Measurements from ENCODE around the gene FADS2. TPM values are rescaled to one million over a fixed set of nuclear protein-coding genes. Genes with fewer than 3 reads are reported as not detected.
A peak's percentile ranks its signal among the peaks of the same experiment; 100 is the strongest.

The FADS2 gene
- total and polyA plus RNA-seq, 2 of the 13 experiments (the other 11 are each of a cell fraction or from before 2014, with no cell fraction given): 90.1 to 124 TPM

DNA sequence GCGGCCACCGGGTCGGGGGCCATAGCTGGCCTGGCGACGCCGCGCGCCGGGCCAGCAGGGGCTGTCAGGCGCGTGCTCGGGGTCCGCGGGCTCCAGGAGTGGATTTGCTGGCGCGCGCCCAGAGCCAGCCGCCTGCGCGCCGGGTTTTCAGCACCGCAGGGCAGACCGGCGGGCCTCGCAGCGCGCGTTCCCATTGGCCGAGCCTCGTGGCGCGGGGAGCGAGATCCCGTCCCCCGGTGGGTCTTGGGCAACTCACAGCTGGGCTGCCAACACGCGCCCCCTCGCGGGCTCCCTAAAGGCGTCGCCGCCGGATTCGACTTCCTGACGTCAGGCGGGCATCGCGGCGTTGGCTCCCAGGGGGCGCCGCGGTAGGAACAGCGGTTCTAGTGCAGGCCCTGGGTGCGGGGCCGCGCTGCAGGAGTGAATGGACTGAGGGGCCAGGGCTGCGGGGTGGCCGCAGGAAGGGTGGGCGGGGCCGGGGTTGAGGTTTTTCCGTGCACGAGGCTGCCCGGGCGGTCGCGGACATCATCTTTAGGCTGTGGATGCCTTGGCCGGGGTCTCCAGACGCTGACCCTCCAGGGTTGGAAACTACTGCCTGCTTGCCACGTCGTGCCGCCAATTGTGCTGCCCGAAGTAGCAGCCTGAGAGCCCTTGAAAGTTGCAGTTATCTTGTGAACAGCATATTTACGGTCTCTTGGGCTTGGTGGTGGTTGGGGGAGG is 11.2 kb upstream of the FADS2 start, which contains the start of gene FADS1 (continued):
- TF ChIP-seq, protein P1, sequence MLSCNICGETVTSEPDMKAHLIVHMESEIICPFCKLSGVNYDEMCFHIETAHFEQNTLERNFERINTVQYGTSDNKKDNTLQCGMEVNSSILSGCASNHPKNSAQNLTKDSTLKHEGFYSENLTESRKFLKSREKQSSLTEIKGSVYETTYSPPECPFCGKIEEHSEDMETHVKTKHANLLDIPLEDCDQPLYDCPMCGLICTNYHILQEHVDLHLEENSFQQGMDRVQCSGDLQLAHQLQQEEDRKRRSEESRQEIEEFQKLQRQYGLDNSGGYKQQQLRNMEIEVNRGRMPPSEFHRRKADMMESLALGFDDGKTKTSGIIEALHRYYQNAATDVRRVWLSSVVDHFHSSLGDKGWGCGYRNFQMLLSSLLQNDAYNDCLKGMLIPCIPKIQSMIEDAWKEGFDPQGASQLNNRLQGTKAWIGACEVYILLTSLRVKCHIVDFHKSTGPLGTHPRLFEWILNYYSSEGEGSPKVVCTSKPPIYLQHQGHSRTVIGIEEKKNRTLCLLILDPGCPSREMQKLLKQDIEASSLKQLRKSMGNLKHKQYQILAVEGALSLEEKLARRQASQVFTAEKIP (CRISPR knock-in tag; IDR thresholded peaks at IDR 0.05; ENCODE audit: borderline replicate concordance): no peak
- TF ChIP-seq GPN1 (CRISPR knock-in tag; IDR thresholded peaks at IDR 0.05; ENCODE audit: borderline replicate concordance): no peak
- TF ChIP-seq ZNF841 (CRISPR knock-in tag; IDR thresholded peaks at IDR 0.05; ENCODE audit: borderline replicate concordance): no peak
- TF ChIP-seq FOXA3 (CRISPR knock-in tag; IDR thresholded peaks at IDR 0.05): peak; percentile 59
- peak; percentile 95 for TF ChIP-seq PRMT3 (CRISPR knock-in tag; IDR thresholded peaks at IDR 0.05; ENCODE audit: borderline replicate concordance, low read depth)
- no peak for TF ChIP-seq CBX2 (IDR thresholded peaks at IDR 0.05; ENCODE audit: low read depth, low read length)
- no peak for TF ChIP-seq CBX2 (CRISPR knock-in tag; IDR thresholded peaks at IDR 0.05; ENCODE audit: low read depth)
- no peak for TF ChIP-seq PLRG1 (conservative IDR thresholded peaks at IDR 0.05)
- TF ChIP-seq HOXA7 (CRISPR knock-in tag; IDR thresholded peaks at IDR 0.05): no peak
- peak; percentile 78 for TF ChIP-seq ZNF274 (CRISPR knock-in tag; IDR thresholded peaks at IDR 0.05)
- TF ChIP-seq PTBP1 (IDR thresholded peaks at IDR 0.05; ENCODE audit: low read depth, low read length, poor library complexity, severe bottlenecking): peak; percentile 89
- TF ChIP-seq, protein P2, sequence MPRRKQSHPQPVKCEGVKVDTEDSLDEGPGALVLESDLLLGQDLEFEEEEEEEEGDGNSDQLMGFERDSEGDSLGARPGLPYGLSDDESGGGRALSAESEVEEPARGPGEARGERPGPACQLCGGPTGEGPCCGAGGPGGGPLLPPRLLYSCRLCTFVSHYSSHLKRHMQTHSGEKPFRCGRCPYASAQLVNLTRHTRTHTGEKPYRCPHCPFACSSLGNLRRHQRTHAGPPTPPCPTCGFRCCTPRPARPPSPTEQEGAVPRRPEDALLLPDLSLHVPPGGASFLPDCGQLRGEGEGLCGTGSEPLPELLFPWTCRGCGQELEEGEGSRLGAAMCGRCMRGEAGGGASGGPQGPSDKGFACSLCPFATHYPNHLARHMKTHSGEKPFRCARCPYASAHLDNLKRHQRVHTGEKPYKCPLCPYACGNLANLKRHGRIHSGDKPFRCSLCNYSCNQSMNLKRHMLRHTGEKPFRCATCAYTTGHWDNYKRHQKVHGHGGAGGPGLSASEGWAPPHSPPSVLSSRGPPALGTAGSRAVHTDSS (CRISPR knock-in tag; conservative IDR thresholded peaks at IDR 0.05): no peak
- TF ChIP-seq JDP2 (CRISPR knock-in tag; IDR thresholded peaks at IDR 0.05; ENCODE audit: borderline replicate concordance): no peak; the same call in 1 of the 2 replicates
- TF ChIP-seq KLF13 (CRISPR knock-in tag; IDR thresholded peaks at IDR 0.05): no peak
- peak; percentile 56 for TF ChIP-seq TEAD3 (CRISPR knock-in tag; optimal IDR thresholded peaks at IDR 0.05; ENCODE audit: borderline replicate concordance)
- no peak; the same call in 1 of the 2 replicates for TF ChIP-seq ZNF558 (CRISPR knock-in tag; IDR thresholded peaks at IDR 0.05; ENCODE audit: borderline replicate concordance)
- TF ChIP-seq JUN (CRISPR knock-in tag; IDR thresholded peaks at IDR 0.05): peak; percentile 72; the same call in 1 of the 2 replicates
- TF ChIP-seq FOXP1 (IDR thresholded peaks at IDR 0.05): no peak
- TF ChIP-seq FOXP1 (CRISPR knock-in tag; IDR thresholded peaks at IDR 0.05): no peak
- TF ChIP-seq ZNF768 (CRISPR knock-in tag; IDR thresholded peaks at IDR 0.05): no peak
- TF ChIP-seq ZNF253 (CRISPR knock-in tag; IDR thresholded peaks at IDR 0.05; ENCODE audit: borderline replicate concordance): no peak; the same call in 1 of the 2 replicates
- TF ChIP-seq ZNF850 (CRISPR knock-in tag; conservative IDR thresholded peaks at IDR 0.05): no peak
- peak; percentile 35; the same call in 1 of the 2 replicates for TF ChIP-seq SIN3A (IDR thresholded peaks at IDR 0.05; ENCODE audit: borderline replicate concordance, low read depth, low read length)
- TF ChIP-seq ZNF30 (CRISPR knock-in tag; IDR thresholded peaks at IDR 0.05): no peak
- TF ChIP-seq, protein P3, sequence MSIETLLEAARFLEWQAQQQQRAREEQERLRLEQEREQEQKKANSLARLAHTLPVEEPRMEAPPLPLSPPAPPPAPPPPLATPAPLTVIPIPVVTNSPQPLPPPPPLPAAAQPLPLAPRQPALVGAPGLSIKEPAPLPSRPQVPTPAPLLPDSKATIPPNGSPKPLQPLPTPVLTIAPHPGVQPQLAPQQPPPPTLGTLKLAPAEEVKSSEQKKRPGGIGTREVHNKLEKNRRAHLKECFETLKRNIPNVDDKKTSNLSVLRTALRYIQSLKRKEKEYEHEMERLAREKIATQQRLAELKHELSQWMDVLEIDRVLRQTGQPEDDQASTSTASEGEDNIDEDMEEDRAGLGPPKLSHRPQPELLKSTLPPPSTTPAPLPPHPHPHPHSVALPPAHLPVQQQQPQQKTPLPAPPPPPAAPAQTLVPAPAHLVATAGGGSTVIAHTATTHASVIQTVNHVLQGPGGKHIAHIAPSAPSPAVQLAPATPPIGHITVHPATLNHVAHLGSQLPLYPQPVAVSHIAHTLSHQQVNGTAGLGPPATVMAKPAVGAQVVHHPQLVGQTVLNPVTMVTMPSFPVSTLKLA (IDR thresholded peaks at IDR 0.05): peak; percentile 66
- no peak for TF ChIP-seq ARNT (IDR thresholded peaks at IDR 0.05)
- no peak for TF ChIP-seq FLYWCH1 (CRISPR knock-in tag; IDR thresholded peaks at IDR 0.05)
- peak; percentile 47; the same call in 1 of the 2 replicates for TF ChIP-seq KAT7 (CRISPR knock-in tag; IDR thresholded peaks at IDR 0.05; ENCODE audit: borderline replicate concordance)
- no peak for TF ChIP-seq SATB2 (CRISPR knock-in tag; IDR thresholded peaks at IDR 0.05)

All from HepG2 (cell line).